Measurements from ENCODE around the gene VILL. TPM values are rescaled to one million over a fixed set of nuclear protein-coding genes. Genes with fewer than 3 reads are reported as not detected.
A peak's percentile ranks its signal among the peaks of the same experiment; 100 is the strongest.

The VILL gene
- total RNA-seq, 2 experiments from 2014 or later = 13.2 to 23.5 TPM

DNA sequence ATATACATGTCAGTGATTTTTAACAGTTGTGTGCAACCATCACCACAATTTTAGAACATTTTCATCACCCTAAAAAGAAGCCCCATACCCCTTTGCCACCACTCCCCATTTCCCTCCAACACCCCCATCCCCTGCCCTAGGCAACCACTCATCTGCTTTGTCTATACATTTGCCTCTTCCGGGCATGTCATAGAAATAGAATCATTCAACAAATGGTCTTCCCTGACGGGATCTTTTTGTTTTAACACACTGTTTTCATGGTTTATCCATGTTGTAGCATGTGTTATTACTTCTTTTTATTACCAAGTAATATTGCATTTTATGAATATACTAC, 4.0 kb downstream of the VILL start:
- TSS peak; percentile 75 for BruUV-seq (replicated peaks)
- no peaks in the 10 kb centered on the region for H4K20me1 ChIP-seq (ENCODE audit: insufficient read depth, low read length)
- peaks cover 9% of the 10 kb centered on the region; the same call in 1 of the 2 replicates for H3K79me2 ChIP-seq (ENCODE audit: insufficient read depth, low read depth, low read length)
- peaks cover 43% of the 10 kb centered on the region for H3K4me1 ChIP-seq (ENCODE audit: insufficient read depth, low read length, poor library complexity, severe bottlenecking)
- H3K27ac ChIP-seq (ENCODE audit: low read depth, low read length, poor library complexity, severe bottlenecking) = peak overlapping the region; percentile 58
- peak overlapping the region; percentile 90; the same call in 1 of the 2 replicates for H2AFZ ChIP-seq (ENCODE audit: low read length)
- CTCF ChIA-PET (ENCODE audit: unreplicated experiment) = interaction anchor here (0.6 kb wide), 1 partner anchor 21 kb away, joined by 4 read pairs; no protein-coding TSS in a partner anchor
- peak; percentile 35 for DNase-seq (ENCODE audit: low spot score)
- H3K9me2 ChIP-seq (ENCODE audit: insufficient read depth, low read length) = no peaks in the 10 kb centered on the region
- peak overlapping the region; percentile 84 for H3K4me2 ChIP-seq (ENCODE audit: low read length)
- TF ChIP-seq EZH2phosphoT487 (IDR thresholded peaks at IDR 0.05; ENCODE audit: borderline replicate concordance, low read depth, low read length) = no peak
- TF ChIP-seq, protein P1, sequence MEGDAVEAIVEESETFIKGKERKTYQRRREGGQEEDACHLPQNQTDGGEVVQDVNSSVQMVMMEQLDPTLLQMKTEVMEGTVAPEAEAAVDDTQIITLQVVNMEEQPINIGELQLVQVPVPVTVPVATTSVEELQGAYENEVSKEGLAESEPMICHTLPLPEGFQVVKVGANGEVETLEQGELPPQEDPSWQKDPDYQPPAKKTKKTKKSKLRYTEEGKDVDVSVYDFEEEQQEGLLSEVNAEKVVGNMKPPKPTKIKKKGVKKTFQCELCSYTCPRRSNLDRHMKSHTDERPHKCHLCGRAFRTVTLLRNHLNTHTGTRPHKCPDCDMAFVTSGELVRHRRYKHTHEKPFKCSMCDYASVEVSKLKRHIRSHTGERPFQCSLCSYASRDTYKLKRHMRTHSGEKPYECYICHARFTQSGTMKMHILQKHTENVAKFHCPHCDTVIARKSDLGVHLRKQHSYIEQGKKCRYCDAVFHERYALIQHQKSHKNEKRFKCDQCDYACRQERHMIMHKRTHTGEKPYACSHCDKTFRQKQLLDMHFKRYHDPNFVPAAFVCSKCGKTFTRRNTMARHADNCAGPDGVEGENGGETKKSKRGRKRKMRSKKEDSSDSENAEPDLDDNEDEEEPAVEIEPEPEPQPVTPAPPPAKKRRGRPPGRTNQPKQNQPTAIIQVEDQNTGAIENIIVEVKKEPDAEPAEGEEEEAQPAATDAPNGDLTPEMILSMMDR (conservative IDR thresholded peaks at IDR 0.05; ENCODE audit: low read length) = no peak
- H3K36me3 ChIP-seq (ENCODE audit: insufficient read depth, low read length) = peaks cover 33% of the 10 kb centered on the region; the same call in 1 of the 2 replicates
- peak overlapping the region; percentile 78 for H3K4me3 ChIP-seq (ENCODE audit: low read depth, low read length, poor library complexity, severe bottlenecking)
- H3K9me3 ChIP-seq (ENCODE audit: low read length) = no peaks in the 10 kb centered on the region
- intact Hi-C loops (cut with micrococcal nuclease; ENCODE audit: unreplicated experiment) = no loop called here
- POLR2A ChIA-PET = interaction anchor here (0.6 kb wide), 1 partner anchor 502 kb away, joined by 3 read pairs; no protein-coding TSS in a partner anchor

DNA sequence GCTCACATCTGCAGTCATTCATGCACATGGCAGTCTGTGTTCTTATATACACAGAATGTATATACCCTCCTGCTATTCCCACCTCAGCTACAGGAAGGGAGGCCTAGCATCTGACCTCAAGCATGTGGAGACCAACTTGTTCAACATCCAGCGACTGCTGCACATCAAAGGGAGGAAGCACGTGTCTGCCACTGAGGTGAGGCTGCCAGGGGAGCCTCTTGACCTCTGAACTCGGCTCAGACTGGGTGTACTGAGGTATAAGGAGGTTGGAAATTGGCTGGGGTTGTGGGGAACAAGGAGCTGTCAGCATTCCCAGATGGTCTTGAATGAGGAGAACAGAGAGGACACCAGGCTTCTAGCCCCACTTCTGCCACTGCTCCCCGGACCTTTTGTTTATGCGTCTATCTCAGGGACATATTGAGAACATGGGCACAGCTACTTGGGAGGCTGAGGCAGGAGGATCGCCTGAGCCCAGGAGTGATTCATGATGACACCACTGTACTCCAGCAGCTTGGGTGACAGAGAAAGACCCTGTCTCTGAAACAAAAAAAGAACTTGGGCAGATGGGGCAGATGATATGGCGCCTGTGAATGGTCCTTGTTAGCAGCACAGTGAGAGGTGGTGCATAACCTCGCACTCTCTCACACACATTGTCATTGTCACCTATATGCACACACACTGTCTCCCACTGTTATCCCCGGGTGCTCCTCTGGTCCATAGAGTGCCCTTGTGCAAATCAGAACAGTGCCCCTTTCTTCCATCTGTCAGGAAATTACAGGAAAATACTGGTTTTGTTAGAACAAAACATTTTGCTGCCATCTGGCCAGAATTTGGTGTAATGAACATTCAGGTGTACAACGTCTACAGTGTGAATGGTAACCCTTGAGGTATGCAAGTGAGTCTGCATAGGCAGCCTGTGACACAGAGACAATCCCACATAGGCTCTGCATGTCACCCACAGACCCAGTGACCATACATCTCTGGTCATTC, 5.4 kb downstream of the VILL start:
- BruUV-seq (replicated peaks) = no TSS peak
- H3K27ac ChIP-seq (ENCODE audit: low read depth, low read length, poor library complexity, severe bottlenecking) = no peak overlapping the region
- peak overlapping the region; percentile 78 for H3K4me3 ChIP-seq (ENCODE audit: low read depth, low read length, poor library complexity, severe bottlenecking)
- H3K36me3 ChIP-seq (ENCODE audit: insufficient read depth, low read length) = peaks cover 38% of the 10 kb centered on the region; the same call in 1 of the 2 replicates
- H3K9me3 ChIP-seq (ENCODE audit: low read length) = no peaks in the 10 kb centered on the region
- peak overlapping the region; percentile 84 for H3K4me2 ChIP-seq (ENCODE audit: low read length)
- no peak for DNase-seq (ENCODE audit: low spot score)
- H4K20me1 ChIP-seq (ENCODE audit: insufficient read depth, low read length) = no peaks in the 10 kb centered on the region
- no peak for TF ChIP-seq EZH2phosphoT487 (IDR thresholded peaks at IDR 0.05; ENCODE audit: borderline replicate concordance, low read depth, low read length)
- TF ChIP-seq, protein P1 (conservative IDR thresholded peaks at IDR 0.05; ENCODE audit: low read length) = no peak
- no peak overlapping the region; the same call in 1 of the 2 replicates for H2AFZ ChIP-seq (ENCODE audit: low read length)
- H3K4me1 ChIP-seq (ENCODE audit: insufficient read depth, low read length, poor library complexity, severe bottlenecking) = peaks cover 43% of the 10 kb centered on the region
- intact Hi-C loops (cut with micrococcal nuclease; ENCODE audit: unreplicated experiment) = no loop called here
- ChIA-PET POLR2A (no interaction called here), CTCF (ENCODE audit: unreplicated experiment) (interaction anchor here (0.9 to 1.1 kb wide), 3 partner anchors 27 to 50 kb away, joined by 3 to 4 read pairs (median 3); no protein-coding TSS in a partner anchor)
- H3K9me2 ChIP-seq (ENCODE audit: insufficient read depth, low read length) = no peaks in the 10 kb centered on the region
- peaks cover 9% of the 10 kb centered on the region; the same call in 1 of the 2 replicates for H3K79me2 ChIP-seq (ENCODE audit: insufficient read depth, low read depth, low read length)

Data from OCI-LY7 (cell line).